Suppressor macrophage treated with lipopolysaccharide for 4 hours (primary cell): ENCODE data around the gene SOX1.

Experiments
- DNase-seq: peaks from one replicate; pipeline ENCODE4 v3.0.0-alpha.2; 2020

SOX1 gene

DNA sequence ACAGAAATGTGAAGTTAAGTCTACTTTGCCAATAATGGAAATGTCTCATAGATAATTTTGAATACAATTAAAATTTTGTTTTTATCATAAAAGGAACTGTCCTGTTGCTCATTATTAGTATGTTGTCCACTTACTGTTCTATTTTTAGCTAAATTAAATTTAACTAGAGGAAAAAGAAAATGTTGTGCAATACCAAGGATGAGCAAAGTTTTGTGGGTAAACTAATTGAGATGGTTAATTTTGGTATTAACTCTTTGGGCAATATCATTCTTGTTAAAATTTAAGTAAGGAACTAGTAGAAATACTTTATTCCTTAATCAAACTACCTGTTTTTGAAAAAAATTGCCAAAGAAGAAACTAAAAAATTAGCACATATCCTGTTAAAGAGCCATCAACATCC, 43.5 kb downstream of the SOX1 start:
- no peak for DNase-seq

DNA sequence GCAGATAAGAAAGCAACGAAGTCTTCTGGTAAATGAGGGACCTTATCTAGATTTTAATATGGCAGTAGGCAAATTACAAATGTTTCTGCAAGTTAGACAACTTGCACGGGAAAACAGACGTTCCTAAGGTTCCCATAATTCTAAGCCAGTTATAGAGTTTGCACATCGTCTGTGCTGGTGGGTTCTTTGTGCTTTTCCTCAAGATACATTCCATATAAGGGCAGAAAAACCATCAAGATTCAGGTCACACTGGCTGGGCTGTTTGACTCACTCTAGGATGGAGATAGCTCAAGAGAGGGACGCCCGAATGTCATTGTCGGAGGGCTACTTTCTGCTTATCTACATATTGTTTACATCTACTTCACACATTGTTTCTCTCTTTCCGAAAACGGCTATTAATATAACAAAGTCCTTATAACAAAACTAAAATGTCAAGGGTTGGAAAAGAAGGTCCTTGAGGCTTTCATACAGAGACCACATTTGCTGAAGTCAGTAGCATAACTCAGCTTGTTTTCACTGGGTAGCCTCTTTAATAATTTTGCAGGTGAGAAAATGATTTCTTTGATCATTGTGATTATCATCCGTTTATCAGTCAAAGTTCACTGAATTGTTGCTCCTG, 44.4 kb downstream of the SOX1 start:
- no peak for DNase-seq

DNA sequence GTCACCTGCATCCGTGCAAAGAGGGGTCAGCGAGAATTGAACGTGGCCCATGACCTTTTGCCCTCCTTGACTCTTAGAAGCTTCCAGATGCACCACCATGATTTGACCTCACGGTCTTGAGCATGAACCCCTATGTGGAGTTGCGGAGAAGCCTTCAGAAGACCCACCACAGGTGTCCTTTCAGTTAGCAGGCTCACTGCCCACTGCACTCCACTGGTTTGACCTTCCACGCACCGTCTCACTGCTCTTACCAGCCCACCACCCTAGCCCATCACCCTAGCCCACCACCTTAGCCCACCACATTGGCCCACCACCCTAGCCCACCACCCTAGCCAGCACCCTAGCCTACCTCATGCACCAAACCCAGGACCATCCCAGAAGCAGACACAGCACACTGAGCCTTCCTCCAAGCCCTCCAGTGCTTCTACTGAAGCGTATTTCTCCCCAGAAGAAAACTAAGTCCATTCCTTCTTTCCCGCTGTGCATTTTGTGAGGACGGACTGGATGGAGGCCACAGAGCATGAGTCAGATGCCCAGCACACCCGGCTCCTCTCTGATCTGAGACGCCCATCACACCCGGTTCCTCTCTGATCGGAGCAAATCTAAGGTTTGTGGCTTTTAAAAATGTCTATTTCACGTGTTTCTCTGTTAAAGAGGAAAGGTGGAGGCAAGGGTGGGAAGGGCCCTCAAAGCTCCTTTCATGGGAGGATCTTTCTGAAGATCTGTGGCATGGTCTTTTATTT, 45.8 kb downstream of the SOX1 start:
- no peak for DNase-seq

DNA sequence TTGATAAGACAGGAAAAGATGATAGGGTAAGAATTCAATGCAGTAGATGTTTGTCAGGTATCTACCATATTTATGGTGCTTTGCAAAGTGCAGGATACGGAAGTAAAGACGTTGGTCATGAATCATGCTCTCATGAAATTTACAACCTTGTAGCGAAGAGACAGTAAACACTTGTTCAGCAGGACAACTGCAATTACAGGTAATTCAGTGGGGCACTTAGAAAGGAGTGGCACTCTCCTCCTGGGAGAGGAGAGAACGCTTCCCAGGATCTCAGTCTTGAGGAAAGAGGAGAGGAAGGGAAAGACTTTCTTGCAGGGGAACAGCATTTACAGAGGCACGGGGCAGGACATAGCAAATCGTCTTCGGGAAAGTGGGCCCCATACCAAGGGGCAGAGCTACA, 46.4 kb downstream of the SOX1 start:
- DNase-seq = no peak

DNA sequence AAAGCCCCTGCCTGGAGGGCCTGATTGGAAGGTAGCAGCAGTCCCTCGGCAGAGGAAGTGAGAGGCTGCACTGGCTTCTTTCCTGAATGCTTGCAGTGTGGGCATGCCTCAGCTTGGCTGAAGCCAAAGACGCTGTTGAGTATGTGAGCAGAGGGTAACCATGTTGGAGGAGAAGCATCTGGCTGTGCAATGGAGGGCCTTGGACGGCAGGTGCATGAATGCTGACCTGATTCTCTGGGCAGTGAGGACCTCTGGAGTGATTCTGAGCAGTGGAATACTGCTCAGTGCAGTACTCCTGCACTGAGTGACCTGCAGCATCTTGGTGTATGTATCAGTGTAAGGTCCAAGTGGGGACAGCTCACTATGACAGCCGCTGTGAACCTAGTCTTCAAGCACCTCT, 46.9 kb downstream of the SOX1 start:
- no peak for DNase-seq

DNA sequence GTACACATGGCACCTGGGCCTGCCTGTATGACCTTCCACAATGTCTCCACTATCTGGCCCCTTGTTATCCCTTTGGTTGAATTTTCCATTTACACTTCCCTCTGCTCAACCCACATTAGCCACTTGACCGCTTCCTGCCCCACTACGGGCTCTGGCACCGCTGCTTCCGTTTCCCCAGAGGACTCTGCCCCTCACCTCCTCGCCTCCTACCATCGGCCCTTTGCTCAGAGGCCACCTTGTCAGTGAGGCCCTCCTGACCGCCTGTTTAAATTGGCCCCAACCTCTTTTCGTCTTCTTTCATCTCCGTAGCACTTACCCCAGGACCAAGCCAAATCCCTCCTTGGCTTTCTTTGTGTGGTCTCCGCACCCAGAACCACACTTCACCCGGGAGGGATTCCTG, 47.4 kb downstream of the SOX1 start:
- DNase-seq = no peak

DNA sequence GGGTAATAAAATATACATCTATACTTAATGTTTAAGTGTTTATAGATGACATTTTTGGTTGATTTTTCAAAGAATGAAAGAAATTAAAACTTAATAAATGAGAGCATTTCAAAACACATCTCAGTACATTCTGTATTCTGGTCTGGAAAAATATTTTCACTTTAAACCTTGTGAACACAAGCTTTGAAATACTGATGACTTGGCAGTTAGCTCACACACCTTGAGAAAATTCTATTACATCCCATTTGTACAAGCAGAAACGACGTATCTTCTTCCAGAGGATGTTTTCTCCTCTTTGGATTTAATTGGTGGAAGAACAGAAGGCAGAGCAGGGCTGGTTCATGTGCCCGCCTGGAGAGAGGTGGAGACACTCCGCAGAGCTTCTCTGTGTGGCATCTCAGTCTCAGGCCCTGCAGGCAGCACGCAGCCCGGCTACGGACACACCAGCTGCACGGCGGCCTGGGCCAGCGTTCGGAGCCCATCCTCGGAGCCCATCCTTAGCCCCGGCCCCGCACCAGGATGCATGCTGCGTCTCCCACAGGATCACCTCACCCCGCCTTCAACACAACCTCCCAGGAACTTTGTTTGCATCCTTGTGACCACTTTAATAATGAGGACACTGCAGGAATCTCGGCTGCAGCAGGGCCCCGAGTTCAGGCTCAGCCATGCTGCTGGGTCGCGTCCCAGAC, 48.6 kb downstream of the SOX1 start:
- no peak for DNase-seq

DNA sequence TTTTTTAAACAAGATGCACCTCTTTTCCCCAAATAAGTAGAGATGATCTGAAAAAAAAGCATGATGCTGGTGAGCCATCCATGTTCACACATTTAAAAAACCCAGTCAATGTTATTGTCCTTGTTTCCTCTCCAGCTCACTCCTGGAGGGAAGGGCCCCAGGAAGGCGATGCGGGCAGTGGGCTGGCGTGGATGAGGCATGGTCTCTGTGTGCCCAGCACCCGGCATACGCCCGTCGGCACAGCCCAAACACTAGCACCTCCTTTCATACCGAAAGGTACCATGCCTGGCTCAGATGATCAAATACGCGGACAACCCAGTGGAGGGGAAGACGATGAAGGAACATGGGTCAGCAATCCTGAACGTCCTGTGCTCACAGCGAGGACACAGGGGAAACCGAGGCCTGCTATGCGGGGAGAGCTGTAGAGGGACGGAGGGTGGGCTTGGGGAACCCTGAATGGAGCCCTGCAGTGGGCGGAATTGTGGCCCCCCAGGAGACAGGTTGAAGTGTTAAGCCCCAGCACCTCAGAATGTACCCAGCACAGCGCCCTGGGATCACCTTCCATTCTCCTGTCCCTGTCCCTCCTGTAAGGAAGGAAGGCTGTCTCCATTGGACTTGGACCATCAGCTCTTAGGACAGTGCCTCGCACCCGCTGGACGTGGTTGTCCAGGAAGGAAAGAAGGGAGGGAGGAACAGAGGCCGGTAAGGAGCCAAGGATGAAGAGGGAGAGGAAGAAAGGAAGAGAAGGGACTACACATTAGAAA, 49.4 kb downstream of the SOX1 start:
- no peak for DNase-seq

DNA sequence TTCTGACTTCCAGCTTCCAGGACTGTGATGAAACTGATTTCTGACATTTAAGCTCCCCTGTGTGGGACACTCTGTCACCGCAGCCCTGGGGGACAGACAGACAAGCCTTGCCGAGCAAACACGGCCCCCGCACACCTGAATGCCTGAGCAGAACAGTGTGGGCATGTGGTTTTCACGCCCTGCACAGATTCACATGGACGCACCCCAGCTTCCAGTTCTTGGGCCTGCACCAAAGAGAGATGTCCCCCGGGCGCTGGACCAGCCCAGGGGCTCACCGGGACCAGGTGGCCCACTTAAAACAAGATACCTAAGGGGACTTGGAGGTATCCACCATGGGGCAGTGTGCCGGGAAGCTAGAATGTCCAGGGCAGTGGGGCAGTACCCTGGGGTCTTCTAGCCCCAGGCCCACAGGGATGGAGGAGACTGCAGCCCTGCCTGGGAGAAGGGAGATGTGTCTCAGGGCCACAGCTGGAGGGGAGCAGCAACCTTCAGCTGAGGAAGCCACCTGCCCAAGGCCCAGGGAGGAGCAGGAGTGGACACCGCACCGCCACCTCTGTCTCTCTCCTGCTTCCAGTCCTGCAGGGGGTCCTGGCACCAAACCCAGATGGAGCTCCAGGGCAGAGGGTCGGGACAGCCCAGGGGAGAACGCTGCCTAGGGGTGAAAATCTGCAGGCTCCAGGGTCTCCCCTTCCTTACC, 50.5 kb downstream of the SOX1 start:
- DNase-seq = no peak

DNA sequence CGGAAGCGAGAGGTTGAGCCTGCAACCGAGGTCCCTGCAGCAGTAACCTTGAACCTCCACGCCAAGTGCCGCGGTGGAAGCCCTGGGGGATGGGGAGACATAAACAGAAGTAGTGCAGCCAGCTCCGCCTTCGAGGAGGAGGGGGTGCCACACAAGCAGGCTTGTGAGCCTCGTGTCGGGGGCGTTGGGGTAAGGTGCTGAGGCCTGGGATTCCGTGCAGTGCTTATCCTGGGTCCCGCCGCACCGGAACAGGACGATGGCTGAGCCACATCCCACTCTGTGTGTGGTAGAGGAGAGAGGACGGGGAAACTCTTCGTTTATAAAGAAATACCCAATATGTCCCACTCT, 51.0 kb downstream of the SOX1 start:
- no peak for DNase-seq

DNA sequence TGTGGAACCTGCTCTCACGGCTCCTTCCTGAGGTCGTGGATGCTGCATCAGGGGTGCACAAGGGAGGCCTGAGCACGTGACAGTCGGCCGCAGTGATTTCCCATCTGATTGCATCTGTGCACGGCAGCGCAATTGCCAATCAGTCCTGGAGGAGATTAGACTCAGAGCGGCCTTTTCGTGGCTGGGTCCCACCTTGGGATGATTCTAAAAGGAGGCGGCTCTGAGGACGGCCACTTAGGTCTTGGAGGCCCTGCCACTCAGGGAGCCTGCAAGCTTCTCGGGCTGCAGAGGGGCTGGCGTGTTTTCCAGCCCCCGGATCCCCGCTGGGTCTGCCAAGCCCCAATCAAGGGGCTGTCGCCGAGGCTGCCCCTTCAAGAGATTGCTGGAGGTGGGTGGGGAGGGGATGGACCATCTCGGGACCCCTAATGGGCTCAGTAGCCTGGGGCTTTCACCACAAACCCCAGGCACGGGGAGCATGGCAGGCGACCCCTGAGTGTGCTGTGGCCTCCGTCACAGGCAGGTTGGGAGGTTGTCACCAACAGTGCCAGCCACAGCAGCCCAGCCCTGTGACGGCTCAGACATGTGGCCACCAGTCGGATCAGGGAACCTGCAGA, 51.6 kb downstream of the SOX1 start:
- DNase-seq = no peak

DNA sequence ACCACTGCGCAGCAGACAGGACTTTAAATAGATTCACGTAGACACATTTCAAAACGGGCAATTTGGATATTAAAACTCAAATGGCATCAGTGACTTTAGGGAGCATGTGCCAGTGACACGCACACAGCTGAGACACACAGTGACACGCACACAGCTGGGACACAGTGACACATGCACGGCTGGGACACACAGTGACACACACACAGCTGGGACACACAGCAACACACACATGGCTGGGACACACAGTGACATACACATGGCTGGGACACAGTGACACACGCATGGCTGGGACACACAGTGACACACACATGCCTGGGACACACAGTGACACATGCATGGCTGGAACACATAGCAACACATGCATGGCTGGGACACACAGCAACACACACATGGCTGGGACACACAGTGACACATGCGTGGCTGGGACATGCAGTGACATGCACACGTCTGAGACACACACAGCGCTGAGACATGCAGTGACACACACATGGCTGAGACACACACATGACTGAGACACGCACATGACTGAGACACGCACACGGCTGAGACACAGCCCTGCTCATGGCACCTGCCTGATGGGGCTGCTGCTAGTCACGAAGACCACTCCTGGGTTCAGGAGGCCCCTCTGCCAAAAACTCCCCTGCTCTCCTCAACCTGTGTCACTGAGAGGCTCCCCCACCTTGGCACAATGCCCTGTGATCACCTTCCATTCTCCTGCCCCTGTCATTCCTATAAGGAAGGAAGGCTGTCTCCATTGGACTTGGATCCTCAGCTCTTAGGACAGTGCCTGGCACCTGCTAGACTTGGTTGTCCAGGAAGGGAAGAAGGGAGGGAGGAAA, 52.5 kb downstream of the SOX1 start:
- DNase-seq = no peak

DNA sequence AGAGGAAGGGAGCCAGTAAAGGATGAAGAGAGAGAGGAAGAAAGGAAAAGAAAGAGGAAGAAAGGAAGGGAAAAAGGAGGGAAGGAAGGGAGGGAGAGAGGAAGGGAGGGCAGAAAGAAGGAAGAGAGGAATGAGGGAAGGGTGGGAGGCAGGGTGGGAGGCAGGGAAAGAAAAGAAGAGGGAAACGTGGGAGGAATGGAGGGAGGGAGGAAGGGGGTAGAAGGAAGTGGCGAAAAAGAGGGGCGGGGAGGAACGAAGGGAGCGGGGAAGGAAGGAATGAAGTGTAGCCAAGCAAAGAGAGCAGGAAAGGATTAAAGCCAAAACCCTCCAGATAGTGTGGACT, 53.1 kb downstream of the SOX1 start:
- DNase-seq = no peak
